Coronary artery (tissue), 2 donors: ENCODE results near the gene ZNF74.

Experiments used
- DNase-seq: peaks from one replicate; pipeline ENCODE4 v3.0.0-alpha.2; 2017; ENCODE audit warnings: low spot score
- H3K27ac ChIP-seq, 2 donors: fragments of 200-600 bp; sonication (generic); one replicate each; pipeline ENCODE4 v1.5.1; 2016 to 2019
- H3K4me3 ChIP-seq: fragments of 200-600 bp; sonication (generic); 2 replicates; pipeline ENCODE4 v1.5.1; 2016; ENCODE audit warnings: mild to moderate bottlenecking, moderate library complexity
- CTCF ChIP-seq: fragments of 200-600 bp; sonication (generic); IDR thresholded peaks from one replicate; pipeline ENCODE4 v1.5.1; 2019; ENCODE audit warnings: antibody characterized with exemption

ZNF74 gene

GRCh38 chr22:20438427-20438677, 44.4 kb downstream of the ZNF74 start:
- DNase-seq, result no peak
- no peak for TF ChIP-seq CTCF
- H3K27ac ChIP-seq, result peak overlapping the region; percentile 91 to 98
- peak overlapping the region; percentile 89 for H3K4me3 ChIP-seq

DNA sequence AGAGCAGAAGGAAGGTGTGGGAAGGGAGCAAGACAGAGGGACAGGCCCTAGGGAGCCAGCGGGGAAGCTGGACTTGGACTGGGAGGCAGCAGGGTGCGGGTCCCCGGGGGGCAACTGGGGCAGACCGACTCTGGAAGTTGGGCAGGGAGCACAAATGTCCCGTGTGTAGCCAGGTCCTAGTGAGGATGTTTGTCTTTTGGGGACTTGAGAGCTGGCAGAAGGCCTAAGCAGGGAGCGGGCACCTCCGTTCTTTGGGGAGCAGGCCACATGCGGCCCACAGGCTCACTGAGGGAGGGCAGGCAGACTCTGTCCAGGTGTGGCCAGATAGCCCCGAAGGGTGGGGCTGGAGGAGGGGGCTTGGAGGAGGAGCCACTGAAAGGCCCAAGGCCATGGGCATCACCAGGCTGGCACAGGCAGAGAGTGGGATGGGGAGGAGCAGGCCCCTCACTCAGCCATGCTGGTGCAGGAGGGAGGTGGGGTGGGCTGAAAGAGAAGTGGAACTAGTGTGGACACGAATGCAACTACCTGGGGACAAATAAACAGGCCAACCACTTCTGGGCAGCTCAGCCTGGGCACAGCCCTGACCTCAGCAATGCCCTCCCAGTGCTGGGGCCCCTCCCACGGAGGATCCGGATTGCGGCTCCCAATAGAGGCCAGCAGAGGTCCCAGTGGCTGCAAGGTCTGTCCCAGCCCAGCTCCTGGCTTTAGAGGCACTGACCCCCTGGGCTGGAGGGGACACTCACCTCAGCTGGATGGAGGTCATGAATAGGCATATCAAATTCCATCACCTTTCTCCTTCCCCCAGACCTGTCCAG, 44.9 kb downstream of the ZNF74 start:
- H3K27ac ChIP-seq, result peak overlapping the region; percentile 91 to 98
- peak overlapping the region; percentile 89 for H3K4me3 ChIP-seq
- DNase-seq, result no peak
- TF ChIP-seq CTCF, result no peak

- Histone ChIP-seq H3K27ac (peak overlapping the region in 1 of 2 donors; percentile 98), H3K4me3 (no peak overlapping the region)
- no peak for TF ChIP-seq CTCF
These were observed 45.6 kb downstream of the ZNF74 start for GRCh38 chr22:20439556-20439927.

GRCh38 chr22:20439928-20440575, 46.1 kb downstream of the ZNF74 start:
- Histone ChIP-seq H3K27ac (no peak overlapping the region), H3K4me3 (no peak overlapping the region)
- no peak for TF ChIP-seq CTCF
- DNase-seq, result no peak

More at GRCh38 chr22:20439556-20439927, 45.6 kb downstream of the ZNF74 start:
- DNase-seq, result no peak

GRCh38 chr22:20440637-20441591, 47.0 kb downstream of the ZNF74 start:
- H3K4me3 ChIP-seq, result no peak overlapping the region
- no peak for DNase-seq
- TF ChIP-seq CTCF, result no peak
- peak overlapping the region in 1 of 2 donors; percentile 20 for H3K27ac ChIP-seq

DNA sequence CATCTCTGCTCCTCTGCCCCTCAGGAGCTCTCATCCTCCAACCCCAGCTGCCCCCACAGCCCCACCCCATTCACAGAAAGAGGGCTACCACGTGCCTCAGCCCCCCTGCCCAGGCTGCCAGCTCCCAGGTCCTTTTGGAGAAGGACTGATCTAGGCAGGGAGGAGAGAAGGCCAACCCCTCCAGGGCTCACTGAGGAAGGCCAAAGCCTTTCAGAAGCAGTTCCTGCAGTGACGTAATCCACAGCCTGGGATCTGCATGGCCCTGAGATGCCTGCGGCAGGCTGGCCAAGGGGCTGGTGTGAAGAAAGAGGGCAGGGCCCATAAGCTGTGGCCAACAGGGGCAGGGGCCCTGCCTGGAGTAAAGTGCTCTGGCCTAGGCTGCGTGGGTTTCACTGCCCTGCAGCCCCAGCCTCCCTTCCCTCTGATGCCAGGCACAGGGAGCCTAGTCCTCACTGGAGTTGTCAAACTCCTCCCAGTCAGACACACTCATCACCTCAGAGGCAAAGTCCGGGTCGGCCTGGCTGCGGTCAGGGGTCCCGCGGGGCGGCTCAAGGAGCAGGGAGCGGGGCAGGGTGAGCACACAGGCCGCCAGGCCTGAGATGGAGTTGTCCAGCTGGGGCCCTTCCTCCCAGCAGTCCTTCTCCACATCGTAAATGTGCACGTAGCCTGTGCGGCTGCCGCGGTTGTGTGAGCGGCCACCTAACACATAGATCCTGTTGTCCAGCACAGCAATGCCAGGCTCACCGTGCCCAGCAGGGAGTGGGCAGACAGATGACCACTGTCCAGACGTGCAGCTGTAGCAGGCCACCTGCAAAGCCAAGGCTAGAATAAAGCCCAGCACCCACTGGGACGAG, 47.9 kb downstream of the ZNF74 start:
- TF ChIP-seq CTCF, result no peak
- no peak for DNase-seq
- no peak overlapping the region for H3K4me3 ChIP-seq
- H3K27ac ChIP-seq, result peak overlapping the region; percentile 25 to 53
